ENCODE measurements around the gene KLHL35. TPM values are rescaled to one million over a fixed set of nuclear protein-coding genes. Genes with fewer than 3 reads are reported as not detected.

Gene KLHL35
- total RNA-seq, 1 donor from 2014 or later: 2.6 TPM

DNA sequence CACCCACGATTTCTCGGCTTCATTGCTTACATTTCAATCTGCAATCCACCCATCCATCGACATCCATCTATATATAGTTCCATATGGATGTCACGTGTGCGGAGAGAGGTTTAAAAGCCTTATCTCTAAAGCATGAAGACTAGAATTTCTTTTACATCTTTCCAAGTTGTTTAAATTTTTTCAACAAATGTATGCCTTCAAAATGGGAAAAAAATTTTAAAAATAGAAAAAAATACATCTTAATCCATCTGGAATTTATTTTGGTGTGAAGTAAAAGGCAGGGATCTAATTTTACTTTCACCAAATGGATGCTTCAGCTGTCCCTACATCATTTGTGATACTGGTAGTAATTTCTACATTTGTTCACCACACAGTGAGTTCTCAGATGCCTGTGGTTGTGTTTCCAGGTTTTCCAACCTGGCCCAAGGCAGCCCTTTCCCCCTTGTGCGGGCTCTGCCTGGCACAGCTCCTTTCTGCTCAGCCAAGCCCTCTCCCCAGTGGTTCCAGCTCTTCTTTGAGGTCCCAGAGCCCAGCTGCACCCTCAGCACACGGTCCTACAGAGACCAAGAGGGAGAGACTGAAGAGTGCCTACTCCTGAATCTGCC lies 37.6 kb upstream of the KLHL35 start:
- intact Hi-C loops (cut with DNase I): no loop called here
- TF ChIP-seq, protein P1, sequence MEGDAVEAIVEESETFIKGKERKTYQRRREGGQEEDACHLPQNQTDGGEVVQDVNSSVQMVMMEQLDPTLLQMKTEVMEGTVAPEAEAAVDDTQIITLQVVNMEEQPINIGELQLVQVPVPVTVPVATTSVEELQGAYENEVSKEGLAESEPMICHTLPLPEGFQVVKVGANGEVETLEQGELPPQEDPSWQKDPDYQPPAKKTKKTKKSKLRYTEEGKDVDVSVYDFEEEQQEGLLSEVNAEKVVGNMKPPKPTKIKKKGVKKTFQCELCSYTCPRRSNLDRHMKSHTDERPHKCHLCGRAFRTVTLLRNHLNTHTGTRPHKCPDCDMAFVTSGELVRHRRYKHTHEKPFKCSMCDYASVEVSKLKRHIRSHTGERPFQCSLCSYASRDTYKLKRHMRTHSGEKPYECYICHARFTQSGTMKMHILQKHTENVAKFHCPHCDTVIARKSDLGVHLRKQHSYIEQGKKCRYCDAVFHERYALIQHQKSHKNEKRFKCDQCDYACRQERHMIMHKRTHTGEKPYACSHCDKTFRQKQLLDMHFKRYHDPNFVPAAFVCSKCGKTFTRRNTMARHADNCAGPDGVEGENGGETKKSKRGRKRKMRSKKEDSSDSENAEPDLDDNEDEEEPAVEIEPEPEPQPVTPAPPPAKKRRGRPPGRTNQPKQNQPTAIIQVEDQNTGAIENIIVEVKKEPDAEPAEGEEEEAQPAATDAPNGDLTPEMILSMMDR (IDR thresholded peaks at IDR 0.05): no peak
- Histone ChIP-seq H3K27me3 (ENCODE audit: low read depth) (no peaks in the 10 kb centered on the region), H3K4me3 (no peak overlapping the region), H3K9me3 (no peaks in the 10 kb centered on the region), H3K36me3 (no peaks in the 10 kb centered on the region), H3K4me1 (peaks cover 52% of the 10 kb centered on the region), H3K27ac (no peak overlapping the region)
- DNase-seq (peak; percentile 2), ATAC-seq (no peak)

DNA sequence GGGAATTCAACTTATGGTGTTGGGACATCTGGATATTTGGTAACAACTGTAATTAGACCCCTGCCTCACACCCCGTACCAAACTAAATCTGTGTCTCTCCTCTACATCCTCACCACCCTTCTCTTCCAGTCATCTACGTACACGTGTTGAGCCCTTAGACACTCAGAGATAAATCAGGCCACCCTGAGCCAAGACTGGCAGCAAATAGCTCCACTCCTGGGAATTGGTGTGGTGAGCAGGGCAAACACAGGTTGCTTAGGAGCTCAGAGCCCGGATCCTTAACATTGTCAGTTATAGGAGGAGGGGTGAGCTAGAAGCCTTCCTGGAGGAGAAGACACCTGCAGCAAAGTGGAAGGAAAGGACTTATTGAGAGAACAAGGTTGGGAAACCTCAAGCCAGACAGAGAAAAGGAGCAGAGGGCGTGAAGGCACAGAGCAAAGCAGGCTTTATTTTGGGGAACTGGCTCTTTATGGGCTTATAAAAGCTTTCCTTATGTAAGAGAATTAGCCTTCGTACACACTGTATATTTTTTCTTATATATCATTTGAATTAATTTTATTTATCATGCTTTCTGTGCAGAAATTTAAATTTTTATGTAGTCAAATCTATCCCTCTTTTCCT lies 36.9 kb upstream of the KLHL35 start:
- no peaks in the 10 kb centered on the region for H3K27me3 ChIP-seq (ENCODE audit: low read depth)
- peaks cover 45% of the 10 kb centered on the region for H3K4me1 ChIP-seq
- ATAC-seq: no peak
- TF ChIP-seq, protein P1 (IDR thresholded peaks at IDR 0.05): no peak
- no peaks in the 10 kb centered on the region for H3K9me3 ChIP-seq
- H3K4me3 ChIP-seq: no peak overlapping the region
- DNase-seq: no peak
- intact Hi-C loops (cut with DNase I): no loop called here
- H3K27ac ChIP-seq: no peak overlapping the region
- no peaks in the 10 kb centered on the region for H3K36me3 ChIP-seq

DNA sequence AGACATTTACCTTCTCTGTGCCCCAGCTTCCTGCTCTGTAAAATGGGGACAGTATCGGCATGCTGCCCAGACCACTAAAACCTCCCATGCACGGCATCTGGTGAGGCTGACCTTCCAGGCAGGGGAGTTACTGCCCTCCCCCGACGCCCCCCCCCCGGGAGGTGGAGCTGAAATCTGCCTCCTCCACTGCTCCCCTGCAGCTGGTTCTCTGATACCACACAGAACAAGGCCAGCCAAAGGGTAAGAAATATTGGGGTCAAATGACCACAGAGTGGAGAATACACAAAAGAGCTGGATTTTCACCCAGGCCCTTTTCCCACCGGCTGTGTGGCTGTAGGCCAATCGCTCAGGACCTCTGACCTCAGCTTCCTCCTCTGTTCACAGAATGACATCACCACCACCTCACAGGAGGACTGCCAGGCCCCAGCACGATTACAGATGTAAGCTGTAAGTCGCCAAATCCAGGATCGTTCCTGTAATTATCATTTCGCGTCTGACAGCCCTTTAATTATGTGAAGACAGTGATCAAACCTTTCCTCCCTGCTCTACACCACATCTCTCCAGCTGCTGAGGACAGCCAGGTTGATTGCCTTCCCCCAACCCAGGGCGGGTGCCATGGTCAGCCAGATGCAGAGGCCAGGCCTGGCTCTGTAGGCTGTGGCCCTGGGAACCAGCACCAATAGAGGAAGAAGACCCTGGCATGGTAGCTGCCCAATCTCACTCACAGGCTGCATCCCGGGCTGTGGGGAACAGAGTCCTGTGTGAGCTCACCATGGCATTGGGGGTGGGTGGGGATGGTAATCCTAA lies 35.7 kb upstream of the KLHL35 start:
- DNase-seq (peak; percentile 48), ATAC-seq (peak; percentile 38 to 43)
- H3K27ac ChIP-seq: no peak overlapping the region
- H3K4me3 ChIP-seq: no peak overlapping the region
- no peaks in the 10 kb centered on the region for H3K27me3 ChIP-seq (ENCODE audit: low read depth)
- intact Hi-C loops (cut with DNase I): no loop called here
- TF ChIP-seq, protein P1 (IDR thresholded peaks at IDR 0.05): no peak
- no peaks in the 10 kb centered on the region for H3K9me3 ChIP-seq
- H3K36me3 ChIP-seq: no peaks in the 10 kb centered on the region
- peaks cover 33% of the 10 kb centered on the region for H3K4me1 ChIP-seq

DNA sequence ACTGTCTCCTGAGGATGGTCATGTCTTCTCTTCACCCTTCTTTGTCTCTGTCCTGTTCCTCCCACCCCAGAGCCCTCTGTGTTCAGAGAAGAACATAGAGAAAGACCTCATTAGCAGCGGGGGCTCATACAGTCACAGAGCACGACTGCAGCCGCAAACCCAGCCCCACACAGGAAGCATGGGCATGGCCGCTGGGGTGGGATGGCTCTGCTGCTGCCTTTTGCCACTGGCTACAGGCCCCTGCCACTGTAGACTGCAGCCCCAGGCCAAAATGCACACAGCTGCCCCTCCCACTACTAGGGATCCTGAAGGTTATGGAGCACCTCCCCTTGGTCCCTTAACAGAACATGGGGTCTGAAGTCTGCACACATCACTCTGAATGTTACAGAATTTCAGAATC lies 34.9 kb upstream of the KLHL35 start:
- DNase-seq (peak; percentile 23), ATAC-seq (no peak)
- H3K27ac ChIP-seq: no peak overlapping the region

DNA sequence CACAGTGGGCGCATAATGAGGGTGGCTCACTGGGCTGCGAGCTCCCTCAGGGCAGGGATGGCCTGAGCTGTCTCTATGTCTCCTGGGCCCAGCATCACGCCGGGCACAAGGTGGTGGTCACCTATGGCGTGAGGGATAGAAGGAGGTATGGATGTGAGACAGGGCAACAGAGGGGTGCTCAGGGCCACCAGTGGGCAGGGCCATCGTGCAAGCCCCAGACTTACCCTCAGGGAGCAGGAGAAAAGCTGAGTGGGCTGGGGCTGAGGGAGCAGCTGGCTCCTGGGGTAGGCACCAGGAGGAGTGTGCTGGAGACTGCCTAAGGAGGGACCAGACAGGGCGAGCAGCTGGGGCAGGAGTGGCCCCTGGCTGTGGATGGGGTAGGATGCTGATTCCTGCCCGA lies 34.3 kb upstream of the KLHL35 start:
- no peak overlapping the region for H3K27ac ChIP-seq
- no peaks in the 10 kb centered on the region for H3K9me3 ChIP-seq
- ATAC-seq: no peak
- TF ChIP-seq, protein P1 (IDR thresholded peaks at IDR 0.05): no peak
- intact Hi-C loops (cut with DNase I): no loop called here
- H3K27me3 ChIP-seq (ENCODE audit: low read depth): no peaks in the 10 kb centered on the region
- H3K4me3 ChIP-seq: no peak overlapping the region
- peaks cover 33% of the 10 kb centered on the region for H3K4me1 ChIP-seq
- DNase-seq: peak; percentile 30
- no peaks in the 10 kb centered on the region for H3K36me3 ChIP-seq

More for the DNA sequence above, 34.9 kb upstream of the KLHL35 start:
- TF ChIP-seq, protein P1 (IDR thresholded peaks at IDR 0.05): no peak
- intact Hi-C loops (cut with DNase I): no loop called here
- peaks cover 33% of the 10 kb centered on the region for H3K4me1 ChIP-seq
- H3K4me3 ChIP-seq: no peak overlapping the region
- H3K9me3 ChIP-seq: no peaks in the 10 kb centered on the region
- no peaks in the 10 kb centered on the region for H3K27me3 ChIP-seq (ENCODE audit: low read depth)
- no peaks in the 10 kb centered on the region for H3K36me3 ChIP-seq

All from lower lobe of right lung (tissue), 2 donors.